GM19395 (cell line): ENCODE results near the gene SH3BP1.
"Not testable (repeated sequence)": the region's sequence is repeated elsewhere in the genome, so short reads cannot be mapped to it uniquely, and the experiment has no call there.

Experiments used
- ATAC-seq: cut with Tn5 transposase; IDR thresholded peaks from one replicate; pipeline ENCODE4 v1.9.1; 2021; ENCODE audit warnings: mild to moderate bottlenecking, moderate library complexity; ENCODE audit not compliant: unreplicated experiment

The SH3BP1 gene

GRCh38 chr22:37633089-37633624, 6.3 kb upstream of the SH3BP1 start:
- peak; percentile 64 for ATAC-seq

DNA sequence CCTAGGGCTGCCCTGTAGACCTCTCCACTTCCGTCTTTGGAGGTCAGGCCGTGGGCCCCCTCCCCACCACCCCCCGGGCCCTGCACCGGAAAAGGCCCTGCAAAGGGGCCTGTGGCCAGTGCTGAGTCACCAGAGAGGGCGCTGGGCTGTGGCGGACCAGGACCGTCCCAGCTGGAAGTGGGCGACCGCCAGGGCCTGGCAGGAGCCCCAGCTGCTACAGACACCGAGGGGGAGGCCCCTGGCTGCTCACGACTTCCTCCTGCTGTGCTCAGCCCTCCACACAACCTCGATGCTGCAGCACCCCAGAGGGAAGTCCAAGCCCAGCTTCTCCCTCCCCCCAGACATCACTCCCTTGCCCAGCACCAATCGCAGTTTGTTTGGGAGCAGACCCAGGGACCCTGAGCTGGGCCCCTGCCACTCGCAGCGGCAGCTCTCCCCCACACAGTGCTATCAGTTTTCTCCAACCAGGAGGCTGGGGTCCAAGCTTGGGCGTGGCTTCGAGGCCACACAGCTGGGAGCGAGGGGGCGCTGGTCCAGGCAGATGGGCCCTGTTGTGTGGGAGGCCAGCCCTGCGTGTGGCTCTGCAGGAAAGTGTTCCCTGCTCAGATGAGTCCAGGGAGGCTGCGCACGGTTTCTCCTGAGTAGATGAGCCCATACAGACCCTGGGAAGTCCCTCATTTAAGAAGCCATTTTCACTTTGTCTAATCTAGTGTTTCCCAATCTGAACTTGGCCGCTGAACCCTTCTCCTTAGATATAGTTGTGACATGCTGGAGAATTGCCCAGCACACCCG, 5.6 kb upstream of the SH3BP1 start:
- ATAC-seq: peak; percentile 49

DNA sequence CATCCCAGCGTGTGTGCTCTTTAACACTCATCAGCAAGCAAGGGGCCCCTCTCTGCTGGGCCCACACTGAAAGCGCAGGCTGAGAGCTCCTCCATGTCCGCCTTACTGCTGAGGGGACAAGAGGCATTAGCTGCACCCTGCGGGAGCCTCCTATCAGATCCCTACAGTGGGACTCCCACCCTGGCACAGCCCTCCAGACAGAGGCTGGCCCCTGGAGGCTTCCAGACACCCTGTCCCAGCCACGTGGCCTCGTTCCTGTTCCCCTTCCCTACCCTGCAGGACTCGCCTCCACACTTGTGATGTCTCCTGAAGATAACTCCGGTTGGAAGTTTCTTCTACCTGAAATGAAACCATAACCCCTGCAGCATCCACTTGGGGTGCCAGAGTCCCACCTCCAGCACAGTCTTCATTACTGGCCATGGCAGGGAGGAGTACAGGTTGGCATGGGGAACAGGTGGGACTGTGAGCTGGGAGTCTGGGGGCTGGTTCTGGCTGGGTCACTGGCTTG, 5.0 kb upstream of the SH3BP1 start:
- no peak for ATAC-seq

GRCh38 chr22:37635157-37635556, 4.3 kb upstream of the SH3BP1 start:
- ATAC-seq: no peak

DNA sequence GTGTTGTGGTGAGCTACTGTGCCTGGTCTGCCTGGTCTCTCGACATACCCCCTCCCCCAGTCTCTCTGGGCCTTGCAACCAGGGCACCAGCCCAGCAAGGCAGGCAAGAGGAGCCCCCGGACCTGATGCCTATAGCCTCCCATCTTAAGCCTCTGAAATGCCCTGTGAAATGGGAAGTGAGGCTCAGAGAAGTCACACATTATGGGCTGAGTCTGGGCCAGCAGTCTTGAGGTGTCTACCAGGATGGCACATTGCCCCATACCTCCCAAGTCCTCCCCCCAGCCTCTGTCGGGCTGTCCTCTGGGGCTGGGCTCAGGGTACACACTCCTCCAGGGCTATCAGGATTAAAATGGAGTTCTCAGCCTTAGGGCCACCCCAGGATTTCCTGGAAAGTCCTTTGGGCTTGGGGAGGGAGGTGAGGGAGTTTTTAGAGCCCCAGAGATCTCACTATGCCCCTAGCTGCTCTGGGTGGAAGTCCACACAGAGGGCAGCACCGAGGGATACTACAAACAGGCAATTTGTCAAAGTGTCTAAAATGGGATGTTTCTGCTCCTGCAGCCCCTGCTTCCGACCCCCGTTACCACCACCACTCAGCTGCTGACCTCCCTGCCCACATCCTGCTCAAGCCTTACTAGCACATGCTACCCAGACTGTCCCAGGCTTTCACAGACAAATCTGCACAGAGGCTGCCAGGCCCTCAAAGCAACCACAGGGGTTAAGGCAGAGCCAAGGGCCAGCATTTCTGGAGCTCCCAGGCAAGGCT, 3.1 kb upstream of the SH3BP1 start:
- no peak for ATAC-seq

DNA sequence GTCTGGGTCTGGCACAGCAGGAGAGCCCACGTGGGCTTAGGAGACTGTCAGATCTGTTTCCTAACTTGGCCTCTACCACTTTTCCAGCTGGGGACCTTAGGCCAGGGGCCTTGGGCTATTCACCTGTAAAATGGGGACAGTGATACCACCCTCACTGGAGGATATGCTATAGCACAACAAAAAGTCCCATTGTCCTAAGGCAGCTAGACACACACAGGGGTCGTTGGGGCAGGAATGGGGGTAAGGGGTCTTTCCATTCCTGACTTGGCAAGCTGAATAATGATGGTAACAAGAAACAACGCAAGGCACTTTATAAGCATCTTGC, 2.6 kb upstream of the SH3BP1 start:
- no peak for ATAC-seq

GRCh38 chr22:37638391-37639069, 939 bp upstream of the SH3BP1 start:
- ATAC-seq: no peak

- ATAC-seq: no peak
Measured at GRCh38 chr22:37639771-37640590, 512 bp downstream of the SH3BP1 start.

DNA sequence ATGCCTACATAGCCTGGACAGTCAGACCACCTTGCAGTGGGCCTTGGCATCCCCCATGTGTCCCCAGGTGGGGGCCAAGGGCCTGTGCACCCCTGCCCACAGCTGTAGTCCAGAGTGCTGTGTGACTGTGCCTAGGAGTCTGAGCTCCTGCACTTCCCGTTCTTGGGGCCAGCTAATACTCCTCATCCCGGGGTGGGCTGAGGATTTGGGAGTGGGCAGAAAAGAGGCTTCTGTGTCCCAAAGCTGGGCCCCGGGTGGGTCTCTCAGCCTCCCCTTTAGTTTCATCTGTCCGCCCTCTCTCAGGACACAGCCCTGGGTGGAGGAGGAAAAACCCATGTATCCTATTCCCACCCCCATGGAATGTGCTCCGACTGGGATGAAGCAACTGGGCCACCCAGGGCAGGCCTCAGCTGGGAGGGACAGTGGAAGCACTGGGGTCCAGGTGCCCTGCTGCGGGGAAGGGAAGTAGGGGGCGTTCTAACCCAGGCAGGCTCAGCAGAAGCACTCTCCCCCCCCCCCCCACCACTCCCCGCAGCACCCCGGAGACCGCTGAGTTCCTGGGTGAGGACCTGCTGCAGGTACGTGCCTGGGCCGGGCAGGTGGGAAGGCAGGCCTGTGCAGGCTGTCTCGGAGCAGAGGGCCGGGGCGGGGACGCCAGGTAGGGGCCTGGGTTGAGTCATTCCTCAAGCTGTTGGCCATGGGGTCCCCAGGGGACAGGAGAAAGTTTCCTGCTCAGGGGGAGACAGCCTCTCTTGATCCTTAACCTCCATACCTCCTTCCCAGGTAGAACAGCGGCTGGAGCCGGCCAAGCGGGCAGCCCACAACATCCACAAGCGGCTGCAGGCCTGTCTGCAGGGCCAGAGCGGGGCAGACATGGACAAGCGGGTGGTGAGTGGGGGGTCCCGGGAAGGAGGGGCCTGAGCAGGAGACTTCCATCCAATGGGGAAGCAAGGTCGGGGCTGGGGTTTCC, 1.4 kb downstream of the SH3BP1 start:
- ATAC-seq: no peak

DNA sequence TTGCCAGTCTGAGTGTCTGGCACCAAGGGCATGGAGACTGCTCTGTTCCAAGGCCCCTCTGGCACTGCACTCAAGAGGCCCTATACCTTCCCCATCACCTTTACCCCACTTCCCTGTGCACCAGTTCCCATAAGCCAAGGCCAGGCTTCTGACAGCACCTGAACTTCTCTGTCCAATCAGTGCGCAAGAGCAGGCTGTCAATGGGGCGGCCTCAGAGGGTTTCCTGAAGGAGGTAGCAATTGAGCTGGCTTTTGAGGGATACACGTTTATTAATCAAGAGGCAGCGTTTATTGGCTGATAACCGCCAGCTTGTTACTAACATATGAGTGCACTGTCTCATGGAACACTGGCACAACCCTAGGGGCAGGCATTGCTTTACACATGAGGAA, 2.1 kb downstream of the SH3BP1 start:
- ATAC-seq: no peak

DNA sequence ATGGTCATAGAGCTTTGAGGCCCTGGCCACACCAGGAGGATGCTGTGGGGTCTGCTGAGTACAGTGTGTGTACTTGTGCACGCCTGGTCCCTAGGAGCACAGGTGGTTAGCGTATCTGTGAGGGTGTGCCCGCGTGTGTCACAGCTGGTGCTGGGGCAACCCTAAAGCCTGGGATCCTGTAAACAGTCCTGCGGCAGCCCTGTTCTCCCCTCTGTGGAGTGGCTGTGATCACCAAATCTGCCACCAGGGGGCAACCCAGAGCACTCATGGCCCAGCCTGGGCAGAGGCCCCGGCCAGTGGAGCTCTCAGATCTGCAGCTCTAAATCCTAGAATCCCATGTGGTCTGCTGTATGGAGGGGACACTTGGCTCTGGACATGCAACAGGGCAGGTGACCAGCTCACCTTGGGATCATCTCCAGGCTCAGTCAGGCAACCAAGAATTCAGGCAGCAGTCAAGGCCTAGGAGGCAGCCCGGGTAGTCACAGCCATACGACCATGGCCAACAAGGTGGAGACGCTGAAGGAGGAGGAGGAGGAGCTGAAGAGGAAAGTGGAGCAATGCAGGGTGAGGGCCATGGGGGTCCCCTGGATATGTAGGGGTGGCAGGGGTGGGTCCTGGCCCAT, 3.9 kb downstream of the SH3BP1 start:
- no peak for ATAC-seq

DNA sequence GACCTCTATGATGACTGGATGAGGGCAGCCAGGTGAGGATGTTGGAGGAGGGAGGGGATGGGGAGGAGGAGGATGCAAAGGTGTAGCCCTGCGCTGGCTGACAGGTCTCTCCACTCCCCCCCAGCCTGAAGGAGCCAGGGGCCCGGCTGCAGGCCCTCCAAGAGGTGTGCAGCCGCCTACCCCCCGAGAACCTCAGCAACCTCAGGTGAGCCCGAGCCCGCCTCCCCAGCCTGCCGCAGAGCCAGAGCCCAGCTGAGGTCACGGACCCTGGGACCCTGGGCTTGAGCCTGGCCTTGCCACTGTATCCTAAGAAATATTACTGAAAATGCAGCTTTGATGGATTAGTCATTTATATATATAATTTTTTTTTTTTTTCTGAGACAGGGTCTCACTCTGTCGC, 7.8 kb downstream of the SH3BP1 start:
- no peak for ATAC-seq

DNA sequence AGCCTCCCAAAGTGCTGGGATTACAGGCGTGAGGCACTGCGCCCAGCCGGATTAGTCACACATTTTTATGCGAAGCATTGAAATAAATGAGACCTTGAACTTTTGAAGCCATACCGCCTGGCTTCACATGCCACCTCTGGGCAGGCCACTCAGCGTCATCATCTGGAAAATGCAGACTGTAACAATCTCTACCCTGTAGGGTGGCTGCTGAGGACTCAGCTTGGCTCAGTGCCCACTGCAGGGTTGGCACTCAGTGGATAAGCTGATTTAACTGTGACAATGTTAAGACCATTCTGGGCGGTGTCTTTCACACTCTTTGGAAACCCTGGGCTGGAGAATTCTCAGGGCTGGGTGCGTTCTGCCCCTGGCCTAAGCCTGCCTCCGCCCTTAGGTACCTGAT, 8.5 kb downstream of the SH3BP1 start:
- no peak for ATAC-seq

GRCh38 chr22:37650463-37651136, 11.1 kb downstream of the SH3BP1 start:
- no peak for ATAC-seq

- no peak for ATAC-seq
Measured at GRCh38 chr22:37654563-37655251, 15.2 kb downstream of the SH3BP1 start.

DNA sequence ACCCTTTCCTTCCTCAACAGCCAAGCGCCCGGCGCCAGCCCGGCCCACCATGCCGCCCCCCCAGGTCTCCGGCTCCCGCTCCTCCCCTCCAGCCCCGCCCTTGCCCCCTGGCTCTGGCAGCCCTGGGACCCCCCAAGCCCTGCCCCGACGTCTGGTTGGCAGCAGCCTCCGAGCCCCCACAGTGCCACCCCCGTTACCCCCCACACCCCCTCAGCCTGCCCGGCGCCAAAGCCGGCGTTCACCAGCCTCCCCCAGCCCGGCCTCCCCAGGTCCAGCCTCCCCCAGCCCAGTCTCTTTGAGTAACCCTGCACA, 15.7 kb downstream of the SH3BP1 start:
- ATAC-seq: no peak

GRCh38 chr22:37656583-37656982, 17.1 kb downstream of the SH3BP1 start:
- not testable (repeated sequence) for ATAC-seq

DNA sequence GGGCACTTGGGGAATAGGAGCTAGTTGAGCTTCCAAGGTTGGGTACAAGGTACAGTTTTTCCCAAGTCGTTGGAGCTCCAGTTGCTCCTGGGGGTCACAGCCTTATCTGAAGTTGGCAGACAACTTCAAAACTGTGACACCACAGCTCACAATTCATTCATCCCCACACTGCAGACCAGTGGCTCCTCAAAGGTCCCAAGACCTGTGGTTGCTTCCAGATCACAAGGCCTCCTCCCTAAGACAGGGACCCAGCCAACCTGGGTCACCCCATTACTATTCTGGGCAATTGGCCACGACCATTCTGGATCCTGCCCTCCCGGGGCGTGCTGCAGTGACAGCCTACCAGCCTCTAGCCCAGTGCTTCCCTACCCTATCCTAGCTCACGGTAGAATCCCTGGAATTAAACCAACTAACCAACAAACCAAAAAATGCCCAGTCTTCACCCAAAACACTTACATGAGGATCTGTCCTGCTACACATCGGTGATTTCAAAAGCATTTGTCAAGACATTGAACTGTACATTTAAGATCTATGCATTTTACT, 18.2 kb downstream of the SH3BP1 start:
- ATAC-seq: no peak
